Activated effector memory CD4-positive, alpha-beta T cell treated with Interleukin-2 at 50 U/mL for 16 hours (primary cell): Measurements from ENCODE around the gene PRAME.
"Not testable (repeated sequence)": the region's sequence is repeated elsewhere in the genome, so short reads cannot be mapped to it uniquely, and the experiment has no call there.

ENCODE experiments used
- DNase-seq: peaks from one replicate; pipeline ENCODE4 v3.0.0-alpha.2; 2020

Gene PRAME

DNA sequence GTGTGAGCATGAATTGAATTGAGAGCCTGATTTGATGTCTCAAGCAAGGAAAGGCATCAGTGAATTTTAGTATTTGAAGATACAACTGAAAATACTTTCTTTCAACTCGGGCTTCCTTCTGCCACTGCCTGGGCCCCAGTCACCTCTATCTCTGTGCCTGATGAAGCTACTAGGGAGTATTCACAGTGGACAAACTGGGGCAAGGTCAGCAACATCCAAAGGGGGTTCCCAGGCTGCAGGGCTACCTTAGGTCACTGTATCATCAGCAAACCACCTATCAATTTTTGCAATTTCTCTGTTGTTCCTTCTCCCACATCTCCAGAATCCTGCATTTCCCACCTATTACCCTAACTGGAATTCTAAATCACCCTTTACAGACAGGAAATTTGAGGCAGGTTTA, 10.2 kb downstream of the PRAME start:
- no peak for DNase-seq

GRCh38 chr22:22548317-22548716, 10.7 kb downstream of the PRAME start:
- DNase-seq, result no peak

GRCh38 chr22:22547692-22548300, 11.3 kb downstream of the PRAME start:
- no peak for DNase-seq

- no peak for DNase-seq
These were observed 11.8 kb downstream of the PRAME start for GRCh38 chr22:22547226-22547625.

DNA sequence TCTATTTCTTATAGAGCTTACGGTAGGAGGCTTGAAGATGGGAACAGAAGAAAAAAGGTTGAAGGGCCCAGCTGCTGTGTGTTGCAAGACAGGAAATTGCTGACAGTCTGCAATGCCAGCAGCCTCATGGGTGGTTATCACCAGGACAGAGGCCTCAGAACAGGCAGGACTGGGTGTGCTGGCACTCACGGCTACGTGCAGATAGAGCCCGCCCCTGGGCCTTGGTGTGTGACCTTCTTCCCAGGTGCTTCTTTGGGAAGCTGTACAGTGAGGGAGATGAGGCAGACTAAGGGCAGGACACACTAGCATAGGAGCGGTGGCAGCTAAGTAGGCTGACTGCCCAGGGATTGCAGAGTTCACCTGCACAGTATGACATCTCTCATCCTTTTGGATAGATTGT, 12.6 kb downstream of the PRAME start:
- DNase-seq, result no peak

DNA sequence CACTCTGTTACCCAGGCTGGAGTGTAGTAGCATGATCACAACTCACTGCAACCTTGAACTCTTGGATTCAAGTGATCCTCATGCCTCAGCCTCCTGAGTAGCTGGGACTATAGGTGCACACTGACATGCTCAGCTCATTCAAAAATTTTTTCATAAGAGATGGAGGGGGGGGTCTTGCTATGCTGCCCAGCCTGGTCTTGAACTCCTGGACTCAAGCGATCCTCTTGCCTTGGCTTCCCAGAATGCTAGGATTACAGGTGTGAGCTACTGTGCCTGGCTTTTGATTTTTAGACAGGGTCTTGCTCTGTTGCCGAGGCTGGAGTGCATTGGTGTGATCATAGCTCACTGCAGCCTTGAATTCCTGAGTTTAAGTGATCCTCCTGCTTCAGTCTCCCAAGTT, 14.0 kb downstream of the PRAME start:
- no peak for DNase-seq

DNA sequence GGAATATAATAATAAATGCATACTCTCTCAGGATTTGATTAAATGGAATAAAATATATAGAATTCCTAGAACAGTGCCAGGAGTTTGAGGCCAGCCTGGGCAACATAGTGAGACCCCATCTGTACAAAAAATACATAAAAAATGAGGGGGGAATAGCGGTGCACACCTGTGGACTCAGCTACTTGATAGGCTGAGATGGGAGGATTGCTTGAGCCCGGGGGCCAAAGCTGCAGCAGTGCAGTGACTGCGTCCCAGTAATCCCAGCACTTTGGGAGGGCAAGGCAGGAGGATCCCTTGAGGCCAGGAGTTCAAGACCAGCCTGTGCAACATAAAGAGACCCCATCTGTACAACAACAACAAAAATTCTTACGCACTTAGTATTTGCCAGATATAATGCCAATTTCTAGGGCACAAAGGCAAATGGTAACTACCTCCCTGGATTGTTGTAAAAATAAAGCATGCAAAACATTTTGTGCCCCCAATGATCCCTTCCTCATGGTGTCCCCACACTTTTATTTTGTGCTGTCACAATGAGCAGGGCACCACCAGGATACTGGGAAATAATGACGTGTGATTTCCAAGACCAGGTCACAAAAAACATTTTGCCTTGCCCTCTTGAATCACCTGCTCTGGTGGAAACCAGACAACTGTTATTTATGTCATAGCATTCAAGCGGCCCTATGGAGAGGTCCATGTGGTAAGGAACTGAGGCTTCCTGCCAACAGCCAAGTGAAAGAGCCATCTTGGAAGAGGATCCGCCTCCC, 20.7 kb downstream of the PRAME start:
- DNase-seq, result no peak

GRCh38 chr22:22536916-22537315, 22.1 kb downstream of the PRAME start:
- no peak for DNase-seq

DNA sequence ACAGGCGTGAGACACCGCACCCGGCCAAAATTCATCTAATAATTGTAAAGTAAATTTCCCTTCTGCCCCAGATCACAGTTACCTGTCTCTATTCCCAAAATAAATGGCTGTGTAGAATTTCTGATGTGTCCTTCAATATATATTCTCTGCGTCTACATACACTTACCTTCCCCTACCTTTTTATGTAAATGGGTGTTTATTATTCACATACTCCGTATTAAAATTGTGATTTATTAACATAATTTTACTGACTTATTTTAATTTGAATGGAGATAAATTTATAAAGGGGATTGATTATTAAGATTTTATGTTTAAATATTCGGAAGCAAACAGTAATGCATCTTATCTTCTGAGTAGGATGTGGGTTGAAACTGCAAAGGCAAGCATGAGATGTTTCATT, 22.6 kb downstream of the PRAME start:
- DNase-seq, result no peak

GRCh38 chr22:22535662-22536061, 23.4 kb downstream of the PRAME start:
- no peak for DNase-seq

DNA sequence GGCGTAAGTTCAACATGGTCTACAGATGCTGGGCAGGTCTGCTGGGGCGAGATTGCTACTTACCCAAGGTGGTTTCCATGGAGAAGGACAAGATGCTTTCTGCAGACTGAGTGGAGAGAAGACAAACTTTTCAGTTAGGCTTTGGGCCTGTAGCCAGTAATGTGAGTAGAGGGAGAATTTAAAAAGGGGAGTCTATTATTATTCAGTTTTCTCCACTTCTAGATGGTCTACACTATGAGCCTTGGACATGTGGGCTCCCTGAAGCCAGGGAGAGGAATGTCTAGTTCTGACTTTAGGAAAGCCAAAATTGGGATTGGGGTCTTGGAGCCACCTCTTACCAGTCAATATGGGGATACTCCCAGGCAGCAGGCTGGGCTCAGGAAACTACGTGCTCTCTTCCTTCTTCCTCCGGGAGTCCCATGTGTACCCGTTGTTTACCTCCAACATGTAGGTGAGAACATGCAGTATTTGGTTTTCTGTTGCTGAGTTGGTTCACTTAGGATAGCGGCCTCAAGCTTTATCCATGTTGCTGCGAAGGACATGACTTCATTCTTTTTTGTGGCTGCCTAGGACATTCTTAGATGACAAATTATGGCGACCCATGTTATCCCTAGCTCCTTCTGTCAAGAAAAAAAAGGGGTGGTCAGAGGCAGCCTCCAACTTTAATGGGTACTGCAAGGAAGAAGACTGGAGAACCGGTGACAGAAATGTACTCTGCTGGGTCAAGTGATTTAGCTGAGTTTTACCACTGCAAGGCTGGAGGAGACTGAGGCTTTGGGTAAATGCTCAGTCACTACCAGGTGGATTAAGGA, 24.3 kb downstream of the PRAME start:
- DNase-seq, result no peak

- DNase-seq, result no peak
These were observed 25.2 kb downstream of the PRAME start for GRCh38 chr22:22533863-22534262.

GRCh38 chr22:22533417-22533816, 25.6 kb downstream of the PRAME start:
- DNase-seq, result no peak

GRCh38 chr22:22532547-22533071, 26.5 kb downstream of the PRAME start:
- DNase-seq, result not testable (repeated sequence)

DNA sequence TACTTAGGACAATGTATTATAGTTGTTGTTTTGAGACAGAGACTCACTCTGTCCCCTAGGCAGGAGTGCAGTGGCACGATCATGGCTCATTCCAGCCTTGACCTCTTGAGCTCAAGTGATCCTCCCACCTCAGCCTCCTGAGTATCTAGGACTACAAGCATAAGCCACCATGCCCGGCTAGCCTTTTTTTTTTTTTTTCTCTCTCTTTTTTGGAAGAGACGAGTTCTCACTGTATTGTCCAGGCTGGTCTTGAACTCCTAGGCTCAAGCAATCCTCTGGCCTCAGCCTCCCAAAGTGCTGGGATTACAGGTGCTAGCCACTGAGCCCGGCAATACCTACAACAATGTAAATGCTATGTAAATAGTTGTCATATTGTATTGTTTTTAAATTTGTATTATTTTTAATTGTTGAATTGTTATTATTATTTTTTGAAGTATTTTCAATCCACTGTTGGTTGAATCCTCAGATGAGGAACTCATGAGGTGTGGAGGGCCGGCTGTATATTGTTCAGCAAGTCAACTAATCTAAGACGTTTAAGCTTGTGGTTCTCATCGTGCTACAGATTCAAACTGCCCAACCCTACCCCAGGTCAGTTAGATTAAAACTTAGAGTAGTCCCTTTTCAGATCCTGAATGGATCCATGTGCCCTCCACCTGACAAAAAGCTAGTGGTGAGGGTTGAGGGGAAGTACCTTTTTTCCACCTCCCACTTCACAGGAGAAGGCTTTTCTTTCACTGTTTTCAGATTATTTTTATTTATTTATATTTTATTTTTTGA, 27.1 kb downstream of the PRAME start:
- no peak for DNase-seq

DNA sequence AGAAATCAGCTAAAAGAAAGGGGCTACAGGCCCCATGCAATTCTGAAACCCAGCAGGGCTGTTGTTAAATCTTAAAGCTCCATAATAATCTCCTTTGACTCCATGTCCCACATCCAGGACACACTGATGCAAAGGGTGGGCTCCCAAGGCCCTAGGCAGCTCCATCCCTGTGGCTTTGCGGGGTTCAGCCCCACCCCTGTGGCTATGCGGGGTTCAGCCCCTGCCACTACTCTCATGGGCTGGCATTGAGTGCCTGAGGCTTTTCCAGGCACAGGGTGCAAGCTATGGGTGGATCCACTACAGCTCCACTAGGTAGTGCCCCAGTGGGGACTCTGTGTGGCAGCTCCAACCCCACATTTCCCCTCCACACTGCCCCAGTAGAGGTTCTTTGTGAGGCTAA, 30.3 kb downstream of the PRAME start:
- no peak for DNase-seq

DNA sequence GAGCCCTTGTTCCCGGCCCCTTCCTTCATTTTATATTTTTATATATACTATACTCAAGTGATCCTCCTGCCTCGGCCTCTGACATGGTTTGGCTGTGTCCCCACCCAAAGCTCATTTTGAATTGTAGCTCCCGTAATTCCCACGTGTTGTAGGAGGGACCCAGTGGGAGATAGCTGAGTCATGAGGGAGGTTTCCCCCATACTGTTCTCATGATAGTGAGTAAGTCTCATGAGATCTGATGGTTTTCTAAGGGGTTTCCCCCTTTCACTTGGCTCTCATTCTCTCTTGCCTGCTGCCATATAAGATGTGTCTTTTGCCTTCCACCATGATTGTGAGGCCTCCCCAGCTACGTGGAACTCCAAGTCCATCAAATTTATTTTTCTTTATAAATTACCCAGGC, 31.8 kb downstream of the PRAME start:
- no peak for DNase-seq

GRCh38 chr22:22526125-22526912, 32.7 kb downstream of the PRAME start:
- no peak for DNase-seq

GRCh38 chr22:22523494-22523893, 35.6 kb downstream of the PRAME start:
- no peak for DNase-seq

GRCh38 chr22:22521631-22522030, 37.4 kb downstream of the PRAME start:
- no peak for DNase-seq

DNA sequence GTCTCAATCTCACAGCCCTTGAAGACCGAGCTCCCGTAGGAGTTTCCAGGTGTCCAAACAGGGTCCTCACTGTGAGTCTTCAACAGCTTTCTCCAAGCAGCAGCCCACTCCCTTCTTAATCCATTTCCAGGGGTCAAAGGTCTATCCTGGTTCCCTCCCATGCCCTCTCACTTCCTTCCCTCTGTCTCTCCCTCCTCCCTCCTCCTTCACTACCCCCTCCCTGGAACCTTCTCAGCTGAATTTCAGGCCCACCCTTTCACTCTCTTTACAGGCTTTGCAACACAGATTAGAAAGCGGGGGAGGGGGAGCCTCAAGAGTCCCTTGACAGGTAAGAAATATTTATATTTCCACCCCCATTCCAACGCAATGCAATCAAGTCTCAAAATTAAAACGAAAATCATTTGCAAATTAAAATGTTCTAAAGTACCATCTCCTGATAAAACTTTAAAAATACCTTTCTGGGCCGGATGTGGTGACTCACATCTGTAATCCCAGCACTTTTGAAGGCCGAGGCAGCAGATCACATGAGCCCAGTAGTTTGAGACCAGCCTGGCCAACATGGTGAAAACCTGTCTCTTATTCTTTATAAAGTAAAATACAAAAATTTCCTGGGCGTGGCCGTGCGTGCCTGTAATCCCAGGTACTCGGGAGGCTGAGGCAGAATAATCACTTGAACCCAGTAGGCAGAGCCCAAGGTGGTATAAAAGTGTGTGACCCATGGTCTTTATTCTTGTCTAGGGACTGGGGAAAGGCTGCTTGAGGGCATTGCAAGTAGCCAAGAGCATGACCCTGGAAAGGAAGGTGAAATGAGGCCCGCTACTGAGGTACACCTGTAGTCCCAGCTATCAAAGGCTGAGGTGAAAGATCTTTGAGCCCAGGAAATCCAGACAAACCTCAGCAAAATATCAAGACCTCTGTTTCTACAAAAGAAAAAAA, 38.1 kb downstream of the PRAME start:
- DNase-seq, result no peak
